OCI-LY3 (cell line): Measurements from ENCODE around the gene CPSF3.

Experiments used
- CTCF ChIP-seq: fragments of 200-600, 300-600 bp; sonication (generic); IDR thresholded peaks from 2 replicates; pipeline ENCODE4 v1.5.1; 2014; ENCODE audit warnings: antibody characterized with exemption, low read length, low read depth
- EZH2phosphoT487 ChIP-seq: fragments of 200-600 bp; shearing (Covaris generic); IDR thresholded peaks from 2 replicates; pipeline ENCODE4 v1.6.1; 2018; ENCODE audit warnings: antibody characterized with exemption, mixed run types, low read depth

GRCh38 chr2:9404451-9404850 is 19.0 kb upstream of the CPSF3 start:
- no peak for TF ChIP-seq CTCF
- TF ChIP-seq EZH2phosphoT487: no peak
